ENCODE results near the gene ADCY5. TPM values are rescaled to one million over a fixed set of nuclear protein-coding genes. Genes with fewer than 3 reads are reported as not detected.

Gene ADCY5
- total RNA-seq, 1 donor from 2014 or later = 10.6 TPM

DNA sequence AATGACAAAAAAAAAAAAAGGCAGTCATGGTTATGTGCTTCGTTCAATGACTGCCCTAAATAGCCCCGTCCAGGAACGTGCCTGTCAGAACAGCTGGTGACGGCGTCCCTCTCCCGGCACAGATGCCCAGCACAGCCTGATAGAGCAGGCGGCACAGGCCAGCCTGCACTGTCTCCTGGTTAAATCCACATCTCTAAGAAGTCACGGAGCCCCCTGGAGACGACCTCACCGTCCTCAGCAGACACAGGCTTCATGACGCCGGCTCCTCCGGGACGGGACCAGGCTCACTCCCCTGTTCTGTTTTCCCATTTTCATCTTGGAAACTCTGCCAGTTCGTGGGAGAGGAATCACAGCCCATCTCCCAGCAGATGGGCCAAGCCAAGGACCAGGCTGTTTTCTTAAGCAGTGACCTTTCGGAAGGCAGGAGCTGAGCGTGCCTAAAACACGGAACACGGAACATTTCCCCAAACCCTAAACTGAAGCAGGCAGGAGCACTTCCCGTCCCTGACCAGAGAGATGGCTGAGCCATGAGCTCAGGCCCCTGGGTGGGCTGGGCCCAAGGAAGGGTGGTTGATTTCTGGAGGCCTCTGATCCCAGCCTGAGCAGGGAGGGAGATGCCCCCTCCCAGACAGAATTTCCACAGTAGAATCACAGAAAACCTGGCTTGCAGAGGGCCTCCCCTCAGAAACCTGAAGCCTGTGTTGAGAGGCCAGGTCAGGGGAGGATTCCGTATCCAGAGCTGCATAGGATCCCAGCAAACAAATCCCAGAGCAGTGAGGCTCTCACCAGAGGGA is 35.9 kb downstream of the ADCY5 start:
- DNase-seq (ENCODE audit: extremely low spot score, unreplicated experiment) = no peak
- peaks cover 23% of the 10 kb centered on the region for H3K4me1 Mint-ChIP-seq (ENCODE audit: unreplicated experiment)
- TF ChIP-seq, protein P1, sequence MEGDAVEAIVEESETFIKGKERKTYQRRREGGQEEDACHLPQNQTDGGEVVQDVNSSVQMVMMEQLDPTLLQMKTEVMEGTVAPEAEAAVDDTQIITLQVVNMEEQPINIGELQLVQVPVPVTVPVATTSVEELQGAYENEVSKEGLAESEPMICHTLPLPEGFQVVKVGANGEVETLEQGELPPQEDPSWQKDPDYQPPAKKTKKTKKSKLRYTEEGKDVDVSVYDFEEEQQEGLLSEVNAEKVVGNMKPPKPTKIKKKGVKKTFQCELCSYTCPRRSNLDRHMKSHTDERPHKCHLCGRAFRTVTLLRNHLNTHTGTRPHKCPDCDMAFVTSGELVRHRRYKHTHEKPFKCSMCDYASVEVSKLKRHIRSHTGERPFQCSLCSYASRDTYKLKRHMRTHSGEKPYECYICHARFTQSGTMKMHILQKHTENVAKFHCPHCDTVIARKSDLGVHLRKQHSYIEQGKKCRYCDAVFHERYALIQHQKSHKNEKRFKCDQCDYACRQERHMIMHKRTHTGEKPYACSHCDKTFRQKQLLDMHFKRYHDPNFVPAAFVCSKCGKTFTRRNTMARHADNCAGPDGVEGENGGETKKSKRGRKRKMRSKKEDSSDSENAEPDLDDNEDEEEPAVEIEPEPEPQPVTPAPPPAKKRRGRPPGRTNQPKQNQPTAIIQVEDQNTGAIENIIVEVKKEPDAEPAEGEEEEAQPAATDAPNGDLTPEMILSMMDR (IDR thresholded peaks at IDR 0.05) = no peak
- H3K4me3 Mint-ChIP-seq (ENCODE audit: unreplicated experiment) = no peak overlapping the region
- peaks cover 13% of the 10 kb centered on the region for H3K27me3 Mint-ChIP-seq (ENCODE audit: unreplicated experiment)
- H3K27ac Mint-ChIP-seq (ENCODE audit: unreplicated experiment) = peak overlapping the region; percentile 54
- H3K36me3 Mint-ChIP-seq (ENCODE audit: unreplicated experiment) = no peaks in the 10 kb centered on the region
- H3K9me3 Mint-ChIP-seq (ENCODE audit: unreplicated experiment) = no peaks in the 10 kb centered on the region

DNA sequence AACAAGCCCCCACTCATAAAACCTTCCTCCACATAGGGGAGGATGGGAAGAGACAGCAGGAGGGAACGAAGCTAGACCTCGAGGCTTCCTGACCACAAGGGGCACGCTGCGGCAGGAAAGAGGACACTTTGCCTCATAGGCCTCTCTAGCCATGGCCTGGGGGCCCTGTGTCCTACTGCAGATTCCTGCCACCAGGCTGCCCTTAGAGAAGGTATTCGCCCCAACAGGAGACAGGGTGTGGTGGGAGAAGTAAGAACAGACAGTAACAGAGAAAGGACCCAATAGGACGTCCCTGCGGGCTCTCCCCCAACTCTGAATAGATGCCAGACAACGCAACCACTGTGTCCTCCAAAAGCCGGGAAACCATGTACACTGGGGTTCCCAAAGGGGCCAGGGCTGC is 36.8 kb downstream of the ADCY5 start:
- no peak for DNase-seq (ENCODE audit: extremely low spot score, unreplicated experiment)
- no peak overlapping the region for H3K4me3 Mint-ChIP-seq (ENCODE audit: unreplicated experiment)
- H3K27ac Mint-ChIP-seq (ENCODE audit: unreplicated experiment) = no peak overlapping the region
- TF ChIP-seq, protein P1 (IDR thresholded peaks at IDR 0.05) = no peak
- H3K36me3 Mint-ChIP-seq (ENCODE audit: unreplicated experiment) = no peaks in the 10 kb centered on the region
- H3K4me1 Mint-ChIP-seq (ENCODE audit: unreplicated experiment) = peaks cover 24% of the 10 kb centered on the region
- no peaks in the 10 kb centered on the region for H3K9me3 Mint-ChIP-seq (ENCODE audit: unreplicated experiment)
- peaks cover 9% of the 10 kb centered on the region for H3K27me3 Mint-ChIP-seq (ENCODE audit: unreplicated experiment)

DNA sequence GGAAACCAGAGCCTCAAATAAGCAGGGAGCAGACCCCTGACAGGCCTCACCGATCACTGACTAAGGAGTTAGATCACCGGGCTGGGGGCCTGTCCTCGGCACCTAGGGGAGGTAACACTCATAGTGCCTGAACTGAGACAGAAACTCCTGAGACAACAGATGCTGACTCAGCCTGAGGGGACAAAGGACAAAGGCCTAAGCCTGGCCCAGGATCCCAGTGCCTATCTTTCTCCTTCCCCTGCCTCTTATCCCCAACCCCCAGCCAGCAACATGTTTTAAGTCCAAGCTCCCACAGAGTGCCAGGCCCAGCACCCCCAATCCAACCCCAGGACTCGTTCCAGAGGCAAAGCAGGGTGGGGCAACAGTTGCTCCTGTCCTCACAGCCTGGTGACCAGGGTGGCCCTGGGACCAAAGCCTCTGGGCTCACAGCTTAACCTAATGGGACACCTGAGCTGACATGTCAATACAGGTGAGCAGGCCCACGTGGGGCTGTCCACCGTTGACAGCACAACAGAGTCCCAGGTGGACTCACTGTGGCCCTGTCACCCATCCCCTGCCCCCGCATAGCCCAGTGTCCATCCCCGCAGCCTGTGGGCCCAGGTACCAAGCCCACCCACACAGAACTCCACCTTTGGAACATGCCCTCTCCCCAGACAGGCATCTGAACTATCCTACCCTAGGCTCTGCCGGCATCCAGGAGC is 37.4 kb downstream of the ADCY5 start:
- H3K27ac Mint-ChIP-seq (ENCODE audit: unreplicated experiment) = no peak overlapping the region
- H3K4me1 Mint-ChIP-seq (ENCODE audit: unreplicated experiment) = peaks cover 30% of the 10 kb centered on the region
- no peaks in the 10 kb centered on the region for H3K9me3 Mint-ChIP-seq (ENCODE audit: unreplicated experiment)
- DNase-seq (ENCODE audit: extremely low spot score, unreplicated experiment) = no peak
- TF ChIP-seq, protein P1 (IDR thresholded peaks at IDR 0.05) = no peak
- no peak overlapping the region for H3K4me3 Mint-ChIP-seq (ENCODE audit: unreplicated experiment)
- peaks cover 6% of the 10 kb centered on the region for H3K27me3 Mint-ChIP-seq (ENCODE audit: unreplicated experiment)
- no peaks in the 10 kb centered on the region for H3K36me3 Mint-ChIP-seq (ENCODE audit: unreplicated experiment)

DNA sequence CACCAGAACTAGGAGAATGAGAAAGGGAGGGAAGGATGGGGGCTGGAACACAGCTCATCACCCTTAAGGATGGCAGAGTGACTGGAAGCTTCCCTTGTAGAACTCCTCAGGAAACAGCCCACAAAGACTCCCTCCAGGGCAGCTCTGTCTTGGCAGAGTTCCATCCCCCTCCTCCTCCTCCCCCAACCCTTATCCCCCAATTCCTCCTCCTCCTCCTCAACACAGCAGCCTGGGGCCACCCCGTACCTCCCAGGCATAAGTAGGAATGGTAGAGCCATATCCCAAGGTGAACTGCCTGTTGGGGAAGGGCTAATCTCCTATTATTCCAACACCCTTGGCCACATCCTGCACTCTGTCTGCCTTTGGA is 38.8 kb downstream of the ADCY5 start:
- H3K4me1 Mint-ChIP-seq (ENCODE audit: unreplicated experiment) = peaks cover 39% of the 10 kb centered on the region
- H3K9me3 Mint-ChIP-seq (ENCODE audit: unreplicated experiment) = no peaks in the 10 kb centered on the region
- peaks cover 6% of the 10 kb centered on the region for H3K27me3 Mint-ChIP-seq (ENCODE audit: unreplicated experiment)
- H3K4me3 Mint-ChIP-seq (ENCODE audit: unreplicated experiment) = no peak overlapping the region
- no peak overlapping the region for H3K27ac Mint-ChIP-seq (ENCODE audit: unreplicated experiment)
- TF ChIP-seq, protein P1 (IDR thresholded peaks at IDR 0.05) = no peak
- DNase-seq (ENCODE audit: extremely low spot score, unreplicated experiment) = no peak
- H3K36me3 Mint-ChIP-seq (ENCODE audit: unreplicated experiment) = no peaks in the 10 kb centered on the region

DNA sequence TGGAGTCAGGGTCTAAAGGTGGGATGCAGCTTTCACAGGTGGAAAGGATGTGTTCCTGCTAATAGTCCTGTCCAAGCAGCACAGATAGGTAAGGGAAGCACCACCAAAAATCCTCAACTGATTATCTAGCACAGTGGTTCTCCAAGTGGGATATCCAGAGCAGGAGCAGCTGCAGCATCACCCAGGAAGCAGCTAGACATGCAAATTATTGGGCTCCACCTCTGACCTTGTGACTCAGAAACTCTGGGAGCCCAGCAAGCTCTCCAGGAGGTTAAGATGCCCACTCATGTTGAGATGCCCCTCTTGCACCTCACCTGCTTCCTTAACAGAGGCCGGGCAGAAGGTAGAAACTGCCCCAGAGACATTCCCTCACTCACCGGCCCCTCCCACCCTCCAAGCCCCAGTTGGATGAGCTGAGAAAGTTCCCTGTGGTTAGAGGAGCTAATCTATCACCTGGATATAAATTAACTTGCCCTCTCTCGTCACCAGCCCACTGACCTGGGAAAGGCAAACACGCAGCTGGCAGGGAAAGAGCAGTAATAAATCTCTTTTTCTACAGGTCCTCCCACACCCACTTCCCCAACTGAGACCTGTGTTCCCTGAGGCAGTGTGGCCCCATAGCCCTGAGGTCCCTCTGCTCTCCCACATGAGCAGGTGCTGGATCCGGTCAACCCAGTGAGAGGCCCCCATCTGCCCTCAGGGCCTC is 39.3 kb downstream of the ADCY5 start:
- H3K27ac Mint-ChIP-seq (ENCODE audit: unreplicated experiment) = no peak overlapping the region
- no peak for DNase-seq (ENCODE audit: extremely low spot score, unreplicated experiment)
- H3K36me3 Mint-ChIP-seq (ENCODE audit: unreplicated experiment) = no peaks in the 10 kb centered on the region
- H3K4me3 Mint-ChIP-seq (ENCODE audit: unreplicated experiment) = no peak overlapping the region
- peaks cover 45% of the 10 kb centered on the region for H3K4me1 Mint-ChIP-seq (ENCODE audit: unreplicated experiment)
- TF ChIP-seq, protein P1 (IDR thresholded peaks at IDR 0.05) = no peak
- no peaks in the 10 kb centered on the region for H3K9me3 Mint-ChIP-seq (ENCODE audit: unreplicated experiment)
- peaks cover 2% of the 10 kb centered on the region for H3K27me3 Mint-ChIP-seq (ENCODE audit: unreplicated experiment)

Data from osteocyte (in vitro differentiated cells).